GM21526 (cell line): ENCODE results near the gene CLASP1.
"Not testable (repeated sequence)": the region's sequence is repeated elsewhere in the genome, so short reads cannot be mapped to it uniquely, and the experiment has no call there.

ENCODE experiments used
- ATAC-seq: cut with Tn5 transposase; IDR thresholded peaks from one replicate; pipeline ENCODE4 v1.9.1; 2021; ENCODE audit warnings: moderate library complexity; ENCODE audit not compliant: unreplicated experiment, low FRiP score

Gene CLASP1

DNA sequence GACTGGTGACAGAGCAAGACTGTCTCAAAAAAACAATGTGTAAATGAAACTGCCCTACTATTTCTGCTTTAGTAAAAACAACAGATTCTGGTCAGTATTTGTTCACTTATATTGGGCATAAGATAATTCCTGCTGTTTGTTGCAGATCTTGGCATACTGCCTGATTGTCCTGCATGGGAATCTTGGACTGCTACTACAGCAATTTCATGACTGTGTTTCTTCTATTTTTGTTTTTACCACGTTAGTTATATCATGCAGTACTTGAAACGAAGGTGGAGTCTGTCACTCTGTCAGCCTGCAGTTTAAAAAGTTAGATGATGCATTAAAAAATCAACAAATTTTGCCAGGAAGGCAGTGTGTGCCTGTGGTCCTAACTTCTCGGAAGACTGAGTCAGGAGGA lies 14.2 kb upstream of the CLASP1 start:
- no peak for ATAC-seq

- no peak for ATAC-seq
Observed at GRCh38 chr2:121662656-121663055, 13.4 kb upstream of the CLASP1 start.

DNA sequence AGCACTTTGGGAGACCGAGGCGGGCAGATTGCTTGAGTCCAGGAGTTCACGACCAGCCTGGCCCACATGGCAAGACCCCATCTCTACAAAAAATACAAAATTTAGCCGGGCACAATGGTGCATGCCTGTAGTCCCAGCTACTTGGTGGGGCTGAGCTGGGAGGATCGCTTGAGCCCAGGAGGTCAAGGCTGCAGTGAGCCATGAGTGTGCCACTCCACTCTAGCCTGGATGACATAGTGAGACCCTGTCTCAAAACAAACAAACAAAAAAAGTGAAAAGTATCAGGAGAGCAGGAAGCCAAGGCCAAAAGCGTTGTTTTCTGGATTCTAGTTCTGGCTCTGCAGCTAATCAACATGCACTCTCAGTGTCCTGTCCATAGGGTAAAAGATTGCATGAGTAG lies 10.7 kb upstream of the CLASP1 start:
- ATAC-seq: no peak

GRCh38 chr2:121658393-121658792 lies 9.1 kb upstream of the CLASP1 start:
- ATAC-seq: not testable (repeated sequence)

DNA sequence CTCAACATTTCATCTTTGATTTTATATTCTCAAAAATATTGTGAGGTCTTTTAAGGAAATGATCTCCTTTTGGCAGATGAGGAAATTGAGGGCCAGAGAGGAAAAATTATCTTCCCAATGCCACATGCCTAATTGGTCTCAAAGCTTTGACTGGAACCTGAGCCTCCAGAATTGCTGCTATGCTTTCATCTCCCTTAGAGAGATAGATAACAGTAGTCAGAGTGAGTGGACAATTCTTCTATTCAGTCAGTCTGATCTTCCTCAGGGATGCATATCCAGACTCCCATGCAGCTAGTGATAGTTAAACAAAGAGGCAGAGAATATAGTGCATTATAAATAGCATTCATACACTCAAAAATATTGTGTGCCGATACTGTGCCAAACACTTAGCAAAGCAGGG lies 3.8 kb upstream of the CLASP1 start:
- ATAC-seq: no peak

GRCh38 chr2:121650315-121650930 lies 1.2 kb upstream of the CLASP1 start:
- ATAC-seq: no peak

DNA sequence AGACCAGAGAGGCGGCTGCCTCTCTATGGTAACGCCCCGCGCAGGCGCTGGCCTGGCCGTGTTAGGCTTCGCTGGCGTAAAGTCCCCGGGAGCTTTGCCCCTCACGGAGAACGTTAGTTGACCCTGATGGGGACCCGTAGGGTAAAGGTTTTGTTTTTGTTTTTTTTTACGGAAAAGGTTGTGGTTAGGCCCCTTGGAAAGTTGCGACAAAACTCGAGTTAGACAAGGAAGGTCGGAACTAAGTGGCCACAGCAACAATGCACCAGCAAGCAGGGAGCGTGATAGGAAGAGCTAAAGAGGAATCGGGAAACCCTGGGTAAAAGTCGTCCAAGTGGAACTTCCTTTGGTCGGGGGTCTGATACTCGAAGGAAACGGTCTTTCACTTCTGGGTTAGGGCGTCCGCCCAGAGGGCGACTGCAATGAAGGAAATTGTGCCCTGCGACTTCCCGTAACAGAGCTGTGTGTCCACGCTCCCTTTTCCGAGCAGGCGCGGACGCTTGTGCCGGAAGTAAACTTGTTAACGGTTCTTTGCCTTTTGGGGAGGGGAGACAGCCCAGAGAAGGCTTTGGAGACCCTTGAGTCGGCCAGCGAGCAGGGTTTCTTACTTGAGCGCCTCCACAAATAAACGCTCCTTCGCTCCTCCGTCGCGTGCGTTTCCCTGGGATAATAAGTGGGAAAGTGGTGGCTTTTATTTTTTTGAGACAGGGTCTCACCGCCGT lies 493 bp upstream of the CLASP1 start:
- peak; percentile 89 for ATAC-seq

DNA sequence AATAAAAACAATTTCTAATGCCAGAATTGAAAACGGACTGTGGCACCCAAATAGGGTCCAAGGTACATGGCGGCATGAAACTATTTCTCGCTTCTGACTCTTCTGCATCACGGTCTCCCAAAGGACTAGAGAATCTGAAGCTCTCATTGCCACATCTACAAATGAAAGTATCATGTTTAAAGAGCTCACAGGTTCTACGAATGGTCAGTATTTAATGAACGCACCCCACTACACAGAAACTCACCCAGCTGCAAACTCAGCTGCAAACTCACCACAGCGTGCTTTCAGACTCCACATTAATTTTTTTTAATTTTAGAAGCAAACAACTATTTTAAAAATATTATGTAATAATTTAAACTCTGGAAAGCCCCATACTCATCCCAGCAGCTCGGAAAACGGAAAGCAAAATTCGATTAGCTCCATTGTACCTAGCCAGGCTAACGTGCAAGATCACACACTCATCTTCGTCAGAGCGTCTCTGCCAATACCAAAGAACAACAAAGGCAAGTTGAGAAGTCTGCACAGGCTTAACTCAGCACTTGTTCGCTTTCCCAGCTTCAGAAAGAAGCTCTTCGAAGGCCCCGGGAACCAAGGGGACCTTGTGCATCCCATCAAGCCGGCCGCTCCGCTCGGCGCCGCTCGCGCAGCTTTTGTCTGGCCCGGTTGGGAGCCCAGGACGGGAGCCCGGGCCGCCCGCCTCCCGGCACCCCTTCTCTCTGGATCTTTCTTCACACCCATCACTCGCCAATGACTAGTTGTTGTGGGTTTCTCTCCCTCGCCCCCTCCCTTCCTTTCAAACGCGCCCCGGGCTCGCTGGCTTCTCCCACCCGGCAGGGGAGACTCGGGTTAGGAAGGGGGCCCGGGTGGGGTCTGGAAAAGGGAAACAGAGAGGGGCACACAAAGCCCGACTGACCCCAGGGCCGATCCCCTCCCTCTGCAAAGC lies 785 bp downstream of the CLASP1 start:
- ATAC-seq: peak; percentile 27

GRCh38 chr2:121647396-121647795 lies 1.9 kb downstream of the CLASP1 start:
- no peak for ATAC-seq

DNA sequence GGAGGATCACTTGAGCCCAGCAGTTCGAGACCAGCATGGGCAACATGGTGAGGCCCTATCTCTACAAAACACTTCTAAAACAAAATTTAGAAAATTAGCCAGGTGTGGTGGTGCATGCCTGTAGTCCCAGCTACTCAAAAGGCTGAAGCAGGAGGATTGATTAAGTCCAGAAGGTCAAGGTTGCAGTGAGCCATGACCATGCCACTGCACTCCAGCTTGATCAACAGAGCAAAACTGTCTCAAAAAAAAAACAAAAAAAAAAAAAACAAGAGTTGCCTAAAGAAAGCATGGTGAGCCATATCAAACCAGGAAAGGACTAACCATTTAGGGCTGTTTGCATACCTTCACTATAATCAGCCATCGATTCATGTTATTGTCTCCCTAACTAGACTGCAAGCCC lies 4.5 kb downstream of the CLASP1 start:
- no peak for ATAC-seq

DNA sequence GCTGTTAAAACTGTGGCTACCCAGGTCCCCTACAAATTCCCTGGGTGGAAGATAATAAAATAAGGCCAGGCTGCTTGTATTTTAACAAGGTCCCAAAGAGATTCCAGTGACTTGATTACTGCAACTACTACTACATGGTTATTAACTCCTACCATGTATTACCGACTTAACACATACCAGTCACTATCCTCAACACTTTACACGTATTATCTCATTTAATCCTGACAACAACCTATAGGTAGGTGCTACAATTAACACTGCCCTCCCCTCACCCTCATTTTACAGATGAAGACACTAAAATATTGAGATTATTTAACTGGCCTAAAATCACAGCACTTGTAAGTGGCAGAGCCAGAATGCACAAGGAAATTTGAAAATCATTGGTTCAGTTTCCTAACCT lies 5.4 kb downstream of the CLASP1 start:
- ATAC-seq: no peak

DNA sequence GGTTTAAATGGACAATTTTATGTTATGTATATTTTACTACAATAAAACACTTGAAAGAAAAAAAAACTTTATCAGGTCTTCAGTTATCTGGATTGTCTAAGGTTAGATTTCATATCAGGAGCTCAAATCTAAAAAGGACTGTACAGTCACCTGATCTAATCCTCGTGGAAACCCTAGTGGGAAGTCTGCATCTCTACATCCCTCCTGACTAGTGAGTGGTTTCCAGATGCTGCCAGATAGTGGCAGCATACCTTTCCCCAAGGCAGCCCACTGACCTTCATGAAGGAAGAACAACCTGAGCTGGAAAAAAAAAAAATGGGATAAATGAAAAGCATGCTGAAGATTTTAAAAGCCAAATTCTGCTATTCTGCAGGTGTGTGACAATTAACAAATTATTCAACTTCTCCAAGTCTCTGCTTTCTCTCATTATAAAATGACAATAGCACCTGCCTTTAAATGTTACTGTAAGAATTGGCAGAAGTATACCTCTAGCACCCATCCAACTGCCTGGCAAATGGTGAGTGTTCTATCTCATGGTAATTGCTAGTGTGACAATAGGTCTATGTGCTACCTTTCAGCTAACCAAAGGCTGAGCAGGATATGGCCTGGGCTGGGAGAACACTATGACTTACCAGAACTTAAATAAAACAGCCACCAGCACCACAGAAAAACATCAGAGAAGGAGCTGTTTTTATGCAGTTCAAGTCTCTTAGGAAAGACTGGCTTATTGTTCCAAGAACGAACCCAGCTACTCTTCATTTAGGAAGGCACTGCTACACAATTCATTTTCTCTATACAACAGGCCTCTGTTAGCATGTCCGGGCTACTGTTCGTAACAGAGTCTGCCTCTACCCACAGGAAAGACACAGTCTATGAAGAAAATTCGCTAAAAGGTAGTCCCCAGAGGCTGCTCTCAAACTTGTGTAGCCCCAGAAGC lies 8.6 kb downstream of the CLASP1 start:
- no peak for ATAC-seq

DNA sequence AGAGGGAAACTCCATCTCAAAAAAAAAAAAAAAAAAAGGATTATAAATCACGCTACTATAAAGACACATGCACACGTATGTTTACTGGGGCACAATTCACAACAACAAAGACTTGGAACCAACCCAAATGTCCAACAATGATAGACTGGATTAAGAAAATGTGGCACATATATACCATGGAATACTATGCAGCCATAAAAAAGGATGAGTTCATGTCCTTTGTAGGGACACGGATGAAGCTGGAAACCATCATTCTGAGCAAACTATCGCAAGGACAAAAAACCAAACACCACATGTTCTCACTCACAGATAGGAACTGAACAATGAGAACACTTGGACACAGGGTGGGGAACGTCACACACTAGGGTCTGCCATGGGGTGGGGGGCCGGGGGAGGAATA lies 9.4 kb downstream of the CLASP1 start:
- not testable (repeated sequence) for ATAC-seq

- ATAC-seq: no peak
Observed at GRCh38 chr2:121638333-121638732, 10.9 kb downstream of the CLASP1 start.

DNA sequence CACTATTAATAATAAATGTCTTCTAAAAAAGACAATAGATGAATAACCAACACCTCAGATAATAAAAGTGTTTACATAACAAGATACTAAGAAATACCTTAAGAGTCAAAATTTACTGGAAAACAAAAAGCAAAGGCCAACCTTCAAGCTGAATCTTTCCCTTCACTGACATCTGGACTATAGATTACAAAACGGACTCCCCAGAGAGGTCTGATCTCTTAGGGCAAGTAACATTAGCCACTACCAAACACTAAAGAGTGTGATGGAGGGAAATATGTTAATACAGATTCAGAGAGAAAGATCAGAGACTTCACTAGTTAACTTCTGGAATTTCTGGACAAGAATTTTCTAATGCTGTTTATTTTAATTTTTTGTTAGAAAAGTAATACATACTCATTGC lies 13.9 kb downstream of the CLASP1 start:
- no peak for ATAC-seq

DNA sequence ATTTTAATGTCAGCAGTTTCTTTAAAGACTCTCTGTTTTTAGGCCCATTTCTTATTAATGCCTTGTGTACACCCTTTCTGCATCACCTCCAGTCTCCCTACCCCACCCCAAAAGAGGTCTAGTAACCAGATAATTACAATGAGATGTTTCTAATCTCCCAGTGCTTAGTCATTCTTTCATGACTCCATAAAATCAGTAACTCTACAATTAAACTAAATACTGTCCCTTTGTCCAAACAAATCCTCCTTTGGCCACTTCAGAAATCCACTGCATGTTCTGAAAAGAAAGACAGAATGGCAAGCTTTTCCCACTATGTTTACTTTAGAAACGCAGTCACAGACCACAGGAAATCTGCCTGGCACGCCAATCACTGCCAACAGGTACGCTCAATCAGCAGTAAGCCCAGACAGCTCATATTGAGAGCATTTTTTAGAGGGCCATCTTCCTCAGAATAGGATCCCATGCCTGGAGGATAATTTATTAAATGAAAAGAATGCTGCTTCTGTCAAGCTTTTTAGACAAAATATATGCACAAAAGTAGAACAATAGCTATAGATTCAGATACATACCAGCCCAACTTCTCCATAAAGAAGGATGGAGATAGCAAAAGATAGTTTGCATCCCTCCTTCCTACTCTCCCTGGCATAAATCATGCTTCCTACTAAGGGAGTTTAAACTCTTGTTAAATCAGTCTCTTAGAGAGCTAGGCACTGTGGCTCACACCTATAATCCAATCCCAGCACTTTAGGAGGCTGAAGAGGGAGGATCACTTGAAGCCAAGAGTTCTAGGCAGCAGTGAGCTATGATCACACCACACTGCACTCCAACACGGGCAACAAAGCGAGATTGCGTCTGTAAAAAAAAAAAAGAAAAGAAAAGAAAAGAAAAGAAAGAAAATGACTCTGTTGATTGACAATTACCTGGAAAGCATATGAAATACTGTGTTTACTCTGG lies 14.6 kb downstream of the CLASP1 start:
- no peak for ATAC-seq

GRCh38 chr2:121633463-121633862 lies 15.8 kb downstream of the CLASP1 start:
- no peak for ATAC-seq

GRCh38 chr2:121627525-121628050 lies 21.7 kb downstream of the CLASP1 start:
- no peak for ATAC-seq
